HG02759 (cell line): ENCODE measurements around the gene PLCL1.
"Not testable (repeated sequence)": the region's sequence is repeated elsewhere in the genome, so short reads cannot be mapped to it uniquely, and the experiment has no call there.

Source experiments
- ATAC-seq: cut with Tn5 transposase; IDR thresholded peaks from one replicate; pipeline ENCODE4 v1.9.1; 2021; ENCODE audit warnings: mild to moderate bottlenecking, moderate library complexity; ENCODE audit not compliant: unreplicated experiment

PLCL1 gene

DNA sequence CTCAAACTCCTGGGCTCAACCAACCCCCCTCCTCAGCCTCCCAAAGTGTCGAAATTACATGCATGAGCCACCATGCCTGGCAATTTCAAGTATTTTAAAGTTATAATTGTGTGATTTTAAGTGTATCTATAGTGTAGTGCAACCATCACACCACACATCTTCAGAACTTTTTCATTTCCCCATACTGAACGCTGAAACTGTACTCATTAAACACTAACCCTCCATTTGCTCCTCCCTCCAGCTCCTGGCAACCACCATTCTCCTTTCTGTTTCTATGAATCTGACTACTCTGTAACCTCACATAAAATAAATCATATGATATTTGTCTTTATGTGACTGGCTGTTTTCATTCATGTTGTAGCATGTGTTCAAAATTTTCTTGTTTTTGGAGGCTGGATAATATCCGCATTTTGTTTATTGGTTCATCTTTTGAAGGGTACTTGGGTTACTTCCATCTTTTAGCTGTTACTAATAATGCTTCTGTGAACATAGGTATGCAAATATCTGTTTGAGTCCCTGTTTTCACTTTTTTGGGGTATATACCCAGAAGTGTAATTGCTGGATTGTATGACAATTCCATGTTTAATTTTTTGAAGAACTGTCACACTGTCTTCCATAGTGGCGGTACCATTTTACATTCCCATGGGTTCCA is 188.2 kb downstream of the PLCL1 start:
- ATAC-seq = peak; percentile 63

DNA sequence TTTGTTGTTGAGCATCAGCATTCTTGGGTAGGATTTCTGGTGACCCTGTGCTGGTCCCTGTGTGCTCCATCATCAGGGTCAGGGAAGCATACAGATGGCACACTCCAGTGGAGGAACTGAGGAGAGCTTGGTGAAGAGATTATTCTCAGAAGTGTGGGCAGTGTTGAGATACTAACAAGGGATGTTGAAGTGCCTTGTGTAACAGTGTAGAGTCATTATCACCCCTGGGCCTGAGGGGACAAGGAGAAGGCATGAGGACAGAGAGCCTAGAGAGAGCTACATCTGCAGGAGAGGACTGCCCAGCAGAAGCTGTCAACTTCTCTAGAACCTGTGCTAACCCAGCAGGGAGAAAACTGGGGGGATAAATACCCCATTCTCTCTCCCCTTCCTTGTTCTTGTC is 189.0 kb downstream of the PLCL1 start:
- ATAC-seq = no peak

DNA sequence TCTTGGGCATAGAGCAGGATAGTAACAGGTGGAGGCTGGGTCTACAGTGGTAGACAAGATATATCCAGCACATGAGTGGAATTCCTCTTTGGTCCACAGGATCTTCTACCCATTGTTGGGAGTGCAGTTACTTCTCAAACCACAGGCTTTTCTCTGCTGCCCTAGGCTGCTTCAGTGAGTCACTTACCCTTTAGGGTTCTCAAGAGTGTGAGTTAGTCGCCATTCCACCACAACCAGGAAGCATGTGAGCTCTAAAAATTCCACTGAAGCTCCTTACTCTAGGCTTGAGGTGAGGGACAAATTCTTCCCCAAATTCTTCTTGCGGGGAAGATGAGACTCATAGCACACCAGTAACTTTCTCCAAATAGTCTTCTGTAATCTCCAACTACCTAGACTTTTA is 189.4 kb downstream of the PLCL1 start:
- no peak for ATAC-seq

DNA sequence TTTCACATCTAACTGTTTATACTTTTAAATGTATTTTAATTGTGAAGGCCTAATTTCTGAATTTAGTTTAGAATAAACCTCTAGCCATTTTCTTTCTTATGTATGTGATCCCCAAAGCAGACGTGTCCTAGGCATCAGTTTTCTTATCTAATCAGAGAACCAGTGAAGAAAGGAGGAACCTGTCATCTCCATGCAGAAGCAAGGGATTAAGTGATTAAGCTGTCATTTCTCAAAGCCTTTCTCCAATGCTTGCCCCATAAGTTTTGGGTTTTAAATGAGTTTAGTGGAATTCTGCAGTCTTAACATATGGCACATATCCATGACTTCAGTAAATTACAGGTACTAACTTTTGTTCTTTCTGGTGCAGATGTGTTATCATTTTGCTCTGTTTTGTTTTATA is 190.4 kb downstream of the PLCL1 start:
- ATAC-seq = no peak

DNA sequence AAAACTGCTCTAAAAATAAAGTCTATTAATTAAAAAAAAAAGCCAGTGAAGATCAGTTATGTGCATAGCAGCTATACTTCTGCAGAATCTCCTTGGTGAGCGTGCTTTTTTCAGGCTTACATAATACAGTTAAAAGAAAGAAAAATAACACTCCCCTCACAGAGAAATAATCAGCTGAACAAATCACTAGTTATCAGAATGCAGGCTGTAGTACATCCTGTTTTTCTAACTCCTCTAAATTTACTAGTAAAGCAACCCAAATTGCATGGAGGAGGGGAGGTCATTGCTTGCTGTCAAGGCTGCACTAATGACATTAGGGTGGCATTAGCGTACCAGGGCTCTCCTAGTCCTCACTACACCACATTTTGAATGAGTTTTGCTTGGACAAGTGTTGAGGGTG is 192.2 kb downstream of the PLCL1 start:
- no peak for ATAC-seq

DNA sequence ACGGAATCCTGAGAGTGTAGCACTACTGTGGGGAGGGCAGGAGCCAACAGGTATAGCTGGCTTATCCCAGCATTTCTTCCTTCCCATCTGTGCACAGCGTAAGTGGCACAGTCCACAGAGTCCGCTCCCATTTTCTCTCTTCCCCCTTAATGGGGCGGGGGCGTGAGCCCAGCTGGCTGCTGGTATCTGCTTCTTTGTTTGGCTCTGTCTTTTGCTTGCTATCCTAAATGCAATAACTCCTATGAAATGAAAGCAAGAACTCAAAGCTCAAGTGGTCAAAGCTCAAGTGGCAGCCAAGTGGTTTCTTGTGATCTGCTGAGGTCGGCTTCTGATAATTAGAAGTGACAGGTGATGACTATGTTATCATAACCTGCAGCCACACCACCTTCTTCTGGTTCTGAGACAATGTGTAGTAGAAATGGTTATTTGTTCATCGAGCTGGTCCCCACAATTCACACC is 192.7 kb downstream of the PLCL1 start:
- no peak for ATAC-seq

DNA sequence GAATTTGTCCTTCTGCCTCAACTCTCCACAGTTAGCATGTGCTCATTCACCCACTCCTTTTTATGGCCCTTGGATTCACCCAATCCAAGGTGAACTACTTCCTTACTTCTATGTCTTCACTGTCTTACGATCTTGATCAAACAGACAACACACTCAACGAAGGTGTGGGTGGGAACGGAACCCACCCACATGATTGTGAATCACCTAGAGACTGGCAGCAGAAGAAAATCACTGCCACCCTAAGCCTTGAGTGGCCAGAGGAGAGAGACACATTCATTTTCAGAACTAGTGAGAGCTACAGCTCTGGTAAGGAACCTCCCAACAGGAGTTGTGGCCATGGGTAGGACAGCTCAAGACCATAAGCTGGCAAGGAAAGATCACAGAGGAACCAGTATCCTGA is 194.3 kb downstream of the PLCL1 start:
- ATAC-seq = no peak

DNA sequence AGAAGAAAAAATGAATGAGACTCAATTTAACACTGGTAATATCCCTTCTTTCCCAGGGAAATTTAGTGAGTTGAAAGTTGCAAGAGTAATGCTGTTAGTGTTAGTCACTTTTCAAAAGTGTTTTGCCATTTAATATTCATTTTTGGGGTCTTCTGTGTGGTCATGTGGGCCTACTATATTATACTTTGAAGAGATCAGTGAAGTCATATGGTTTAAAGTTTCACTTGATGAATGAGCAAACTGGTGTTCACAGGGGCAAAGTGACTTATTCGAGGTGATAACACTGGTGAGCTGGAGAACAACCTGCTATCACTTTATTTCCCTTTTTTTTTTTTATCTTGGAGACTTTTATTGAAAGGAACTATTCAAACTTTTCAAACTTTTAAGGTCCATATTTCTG is 196.0 kb downstream of the PLCL1 start:
- ATAC-seq = no peak

DNA sequence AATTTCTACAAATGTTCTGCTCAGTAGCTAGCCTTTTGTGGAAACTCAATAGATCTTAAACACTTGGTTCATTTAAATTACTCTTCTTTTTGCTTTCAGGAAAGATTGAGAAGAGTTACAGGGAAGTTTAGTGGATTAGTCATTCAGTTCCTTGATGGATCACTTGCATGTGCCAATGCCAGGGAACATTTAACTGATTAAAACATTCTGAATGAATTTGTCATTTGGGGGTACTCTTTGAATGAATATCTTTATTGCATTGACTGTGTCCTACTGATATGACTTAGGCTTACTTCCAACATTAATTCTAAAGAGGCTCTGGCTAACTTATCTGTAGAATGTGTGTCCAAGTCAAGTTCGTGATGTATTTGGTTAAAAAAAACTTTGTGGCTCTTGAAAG is 199.8 kb downstream of the PLCL1 start:
- ATAC-seq = no peak

DNA sequence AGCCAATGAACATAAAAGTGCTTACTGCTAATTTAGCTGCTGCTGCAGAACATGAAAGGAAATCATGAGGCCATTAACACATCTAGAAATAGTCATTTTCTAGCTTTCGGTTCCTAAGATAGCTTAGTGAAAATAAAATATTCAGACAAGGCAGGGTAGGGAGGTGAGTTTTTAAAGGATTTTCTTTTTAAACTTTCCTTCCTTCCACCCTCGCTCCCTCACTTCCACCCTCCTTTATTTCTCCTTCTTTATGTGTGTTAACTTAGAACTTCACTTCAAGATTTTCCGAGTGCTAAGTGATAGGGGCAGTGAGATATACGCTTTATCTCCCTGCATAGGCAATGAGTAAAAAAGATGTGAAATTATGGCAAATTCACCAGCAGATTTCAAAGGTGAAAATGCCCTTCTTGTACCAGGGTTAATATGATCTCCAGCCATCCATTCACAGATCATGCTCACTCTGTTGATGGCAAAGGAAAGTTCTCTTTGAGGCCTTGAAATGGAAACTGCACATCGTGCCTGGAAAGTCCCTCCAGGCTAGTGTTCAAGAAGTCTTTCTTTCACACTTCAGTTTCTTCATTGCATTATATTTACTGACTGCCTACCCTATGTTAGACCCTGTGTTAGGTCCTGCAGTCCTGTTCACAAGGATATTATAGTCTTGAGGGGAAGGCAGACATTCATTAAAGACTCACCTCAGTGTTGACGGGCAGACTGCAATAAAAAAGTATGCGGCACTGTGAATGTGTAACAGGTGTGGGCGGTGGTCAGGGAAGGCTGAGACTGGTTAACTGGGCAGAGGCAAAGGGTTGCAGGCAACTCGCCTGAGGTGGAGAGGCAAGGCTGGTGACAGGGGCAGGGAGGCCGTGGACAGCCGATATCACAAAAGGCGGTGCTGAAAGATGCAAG is 200.8 kb downstream of the PLCL1 start:
- ATAC-seq = peak; percentile 83

DNA sequence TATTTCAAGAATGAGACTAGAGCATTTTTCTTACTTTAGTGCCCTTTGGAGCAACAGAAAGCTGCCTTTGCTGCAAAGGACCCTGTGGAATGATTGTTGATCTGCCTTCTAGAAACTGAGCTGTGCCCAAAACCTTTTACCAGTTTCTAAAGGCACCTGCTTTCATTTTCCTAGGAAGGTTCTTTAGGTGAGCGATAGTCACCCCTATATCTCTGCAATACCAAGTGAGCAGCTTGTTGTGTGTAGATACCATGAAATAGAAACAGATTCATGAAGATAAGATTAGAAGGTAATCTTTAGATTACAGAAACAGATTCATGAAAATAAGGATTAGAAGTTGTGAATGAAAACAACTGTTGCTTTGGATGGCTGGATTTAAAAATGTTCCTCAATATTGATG is 202.3 kb downstream of the PLCL1 start:
- ATAC-seq = no peak

DNA sequence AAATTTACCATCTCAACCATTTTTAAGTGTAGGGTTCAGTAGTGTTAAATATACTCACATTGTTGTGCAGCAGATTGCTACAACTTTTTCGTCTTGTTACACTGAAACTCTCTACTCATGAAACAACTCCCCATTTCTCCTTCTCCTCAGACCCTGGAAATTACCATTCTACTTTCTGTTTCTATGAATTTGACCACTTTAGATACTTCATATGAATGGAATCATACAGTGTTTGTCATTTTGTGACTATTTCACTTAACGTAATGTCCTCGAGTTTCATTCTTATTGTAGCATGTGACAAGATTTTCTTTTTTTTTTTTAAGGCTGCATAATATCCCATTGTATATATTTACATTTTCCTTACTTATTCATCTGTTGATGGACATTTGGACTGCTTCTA is 203.8 kb downstream of the PLCL1 start:
- no peak for ATAC-seq

DNA sequence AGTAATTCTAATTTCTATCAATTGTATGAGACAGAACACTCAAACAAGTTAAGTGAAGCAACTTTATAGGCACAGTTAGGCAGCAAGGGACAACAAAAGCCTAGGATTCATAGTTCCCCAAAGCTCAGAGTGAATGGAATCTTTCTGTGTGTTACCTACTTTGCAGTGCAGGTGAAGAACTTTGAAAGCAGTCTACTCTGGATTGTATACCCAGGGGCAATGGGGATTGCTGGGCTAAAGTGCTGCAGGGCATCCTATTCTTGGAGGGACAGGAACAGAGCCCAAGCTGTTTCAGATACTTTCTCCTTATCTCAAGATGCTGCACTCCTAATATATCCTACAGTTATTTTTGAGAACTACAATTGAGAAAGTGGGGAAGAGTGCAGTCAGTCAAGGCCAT is 207.6 kb downstream of the PLCL1 start:
- no peak for ATAC-seq

DNA sequence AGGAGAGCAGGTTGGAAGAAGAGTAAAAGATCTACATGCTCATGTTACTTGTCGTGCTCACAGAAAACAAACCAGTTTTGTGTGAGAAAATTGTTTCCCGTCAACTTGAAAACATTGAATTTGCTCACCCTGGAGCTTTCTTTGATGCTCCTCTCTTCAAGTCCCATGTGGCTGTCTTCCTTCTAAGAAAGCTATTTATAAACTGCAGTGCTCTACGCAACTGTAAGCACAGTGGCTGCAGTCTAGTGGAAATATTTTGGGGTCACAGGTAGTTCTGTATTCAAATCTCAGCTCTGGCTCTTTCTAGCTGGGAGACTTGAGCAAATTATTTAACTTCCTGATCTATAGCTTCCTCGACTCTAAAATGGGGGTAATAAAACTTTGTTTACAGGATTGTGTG is 211.8 kb downstream of the PLCL1 start:
- no peak for ATAC-seq

DNA sequence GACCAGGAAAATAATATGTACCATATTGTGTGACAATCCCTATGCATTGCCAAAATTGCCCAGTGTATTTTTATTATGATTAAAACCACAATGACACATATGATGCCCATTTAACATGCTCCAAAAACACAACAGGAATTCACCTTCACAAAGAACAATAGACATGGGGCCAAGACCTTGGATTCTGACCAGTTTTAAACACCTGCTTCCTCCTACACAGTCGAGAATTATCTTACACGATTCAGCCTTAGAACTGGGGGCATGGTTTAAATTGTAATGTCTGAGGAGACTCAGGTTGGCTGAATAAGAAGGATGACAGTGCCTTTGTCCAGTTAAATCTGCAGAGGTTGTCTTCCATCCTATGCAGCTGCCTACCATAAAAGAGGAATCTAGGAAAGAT is 212.7 kb downstream of the PLCL1 start:
- ATAC-seq = no peak

DNA sequence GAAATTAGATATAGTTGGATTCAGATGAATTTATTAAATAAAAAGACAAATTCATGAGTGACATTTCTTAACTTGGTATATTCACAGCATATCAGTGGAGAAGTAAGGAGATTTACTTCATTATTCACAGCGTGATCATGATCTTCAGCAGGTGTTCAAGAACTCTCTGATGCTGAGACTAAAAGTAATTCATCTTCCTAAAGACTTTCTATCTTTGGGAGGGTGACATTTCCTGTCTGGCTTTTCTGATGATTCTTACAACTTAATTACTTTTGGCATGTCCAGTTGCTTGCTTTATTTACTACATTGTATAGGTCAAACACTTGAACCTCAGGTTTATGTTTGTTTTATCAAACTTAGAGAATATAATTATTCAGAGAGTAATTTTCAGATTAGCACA is 224.6 kb downstream of the PLCL1 start:
- ATAC-seq = no peak

DNA sequence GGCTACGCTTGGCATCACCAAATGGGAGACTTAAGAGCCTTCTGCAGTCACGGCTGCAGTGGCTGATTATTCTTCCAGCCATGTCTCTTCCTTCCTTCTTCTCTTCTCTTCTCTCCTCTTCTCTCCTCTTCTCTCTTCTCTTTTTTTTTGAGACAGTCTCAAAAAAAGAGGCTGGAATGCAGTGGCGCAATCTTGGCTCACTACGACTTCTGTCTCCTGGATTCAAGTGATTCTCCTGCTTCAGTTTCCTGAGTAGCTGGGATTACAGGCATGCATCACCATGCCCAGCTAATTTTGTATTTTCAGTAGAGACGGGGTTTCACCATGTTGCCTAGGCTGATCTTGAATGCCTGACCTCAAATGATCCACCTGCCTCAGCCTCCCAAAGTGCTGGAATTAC is 225.2 kb downstream of the PLCL1 start:
- not testable (repeated sequence) for ATAC-seq

DNA sequence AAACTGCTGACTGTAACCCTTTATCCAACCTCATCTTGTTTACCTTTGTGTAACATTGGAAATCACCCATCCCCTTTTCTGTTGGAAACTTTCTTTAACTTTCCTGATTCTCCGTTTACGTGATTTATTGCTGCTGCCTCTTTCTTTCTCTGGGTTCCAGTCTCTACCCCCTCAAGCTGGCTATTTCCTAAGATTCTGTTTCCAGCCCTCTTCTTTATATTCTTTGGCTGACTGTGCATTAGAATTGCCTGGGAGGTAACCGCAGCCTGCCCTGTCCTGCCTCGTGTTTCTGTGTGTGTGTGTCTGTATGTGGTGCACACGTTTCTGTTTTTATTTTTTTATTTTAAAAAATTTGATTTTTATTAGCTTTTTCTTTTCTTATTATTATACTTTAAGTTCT is 229.2 kb downstream of the PLCL1 start:
- no peak for ATAC-seq

DNA sequence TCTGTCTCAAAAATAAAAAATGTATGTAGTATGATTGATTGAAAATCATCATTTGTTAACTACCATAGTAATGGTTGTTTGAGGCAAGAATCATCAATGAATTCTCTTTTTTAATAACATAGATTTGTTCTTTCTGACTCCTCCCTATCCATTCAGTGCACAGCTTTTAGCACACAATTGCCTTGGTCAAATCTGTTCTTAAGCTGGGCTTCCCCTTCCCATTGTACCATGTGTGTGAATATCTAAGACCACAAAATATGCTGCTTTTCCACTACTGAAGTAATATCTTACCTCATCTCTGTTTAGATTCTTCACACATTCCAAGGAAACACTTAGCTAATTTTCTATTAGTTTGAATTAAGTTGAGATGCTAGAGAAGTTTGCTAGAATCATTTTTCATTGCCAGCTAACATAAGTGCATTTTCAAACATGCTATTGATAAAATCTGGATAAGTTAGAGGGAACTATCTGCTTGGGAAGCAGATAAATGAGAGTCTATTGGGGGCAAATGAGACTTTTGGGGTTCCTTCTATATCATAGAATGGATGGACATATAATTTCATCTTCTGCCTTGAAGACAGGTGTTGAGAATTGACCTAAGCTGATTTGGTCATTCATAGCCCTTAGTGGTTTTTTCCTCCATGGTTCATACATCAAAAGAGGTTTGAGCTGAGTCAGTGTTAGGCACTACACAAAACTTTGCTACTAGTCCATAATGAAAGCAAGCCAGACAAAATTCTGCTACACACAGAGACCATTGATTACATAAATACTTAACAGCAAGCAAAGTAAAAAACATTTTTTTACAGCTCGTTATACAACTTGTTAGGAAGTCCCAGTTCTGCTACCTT is 231.9 kb downstream of the PLCL1 start:
- peak; percentile 45 for ATAC-seq

DNA sequence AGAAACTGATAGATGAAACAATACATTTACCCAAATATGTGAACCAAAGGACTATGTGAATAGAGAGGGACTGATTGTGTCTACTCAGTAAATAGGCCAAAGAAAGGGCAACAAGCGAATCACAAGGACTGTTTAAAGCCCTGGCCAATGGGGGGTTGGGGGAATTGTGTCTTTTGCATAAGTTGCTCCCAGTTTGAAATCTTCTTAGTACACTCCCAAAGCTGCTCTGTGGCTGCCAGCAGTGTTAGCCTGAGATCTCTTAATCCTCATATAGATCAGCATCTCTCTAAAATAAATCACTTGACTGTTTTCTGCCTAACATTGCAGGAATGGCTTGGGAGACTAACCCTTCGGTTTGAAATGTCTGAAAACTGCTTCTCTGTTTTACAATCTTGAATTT is 236.4 kb downstream of the PLCL1 start:
- no peak for ATAC-seq

DNA sequence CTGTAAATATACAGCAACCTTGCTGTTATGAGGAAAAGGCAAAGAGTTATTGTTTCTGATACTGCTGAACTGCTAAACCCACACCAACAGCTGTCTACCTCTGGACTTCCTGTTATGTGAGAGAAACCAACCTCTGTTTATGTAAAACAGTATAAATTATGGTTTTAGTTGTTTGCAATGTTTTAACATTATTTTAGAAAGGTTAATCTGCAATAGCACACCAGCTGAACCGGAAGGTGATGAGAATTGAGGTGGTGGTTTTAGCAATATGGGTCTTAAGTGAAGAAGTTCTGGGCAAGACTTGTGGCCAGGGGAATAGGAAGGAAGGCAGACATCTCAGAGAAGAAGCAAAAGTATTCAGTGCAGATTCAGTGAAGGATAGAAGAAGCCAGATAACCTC is 237.8 kb downstream of the PLCL1 start:
- ATAC-seq = no peak
